Measurements from ENCODE around the gene FBXO24. TPM values are rescaled to one million over a fixed set of nuclear protein-coding genes. Genes with fewer than 3 reads are reported as not detected.

FBXO24 gene
- total RNA-seq, 2 experiments from 2014 or later = 0.80 to 1.3 TPM

- Mint-ChIP-seq H3K27ac (peak overlapping the region; percentile 33), H3K36me3 (no peaks in the 10 kb centered on the region), H3K27me3 (no peaks in the 10 kb centered on the region), H3K4me1 (peaks cover 14% of the 10 kb centered on the region), H3K4me3 (no peak overlapping the region), H3K9me3 (ENCODE audit: low read depth) (no peaks in the 10 kb centered on the region)
- ATAC-seq (peak; percentile 48), DNase-seq (peak; percentile 60)
- CTCF ChIA-PET = interaction anchor here (0.6 to 4.1 kb wide), 9 partner anchors 10 to 130 kb away, joined by 3 to 17 read pairs (median 5); partner anchors contain the start of genes FBXO24, LRCH4 and MOSPD3
Measured at GRCh38 chr7:100598425-100598824, 12.3 kb downstream of the FBXO24 start.

- H3K27ac Mint-ChIP-seq = no peak overlapping the region
- H3K36me3 Mint-ChIP-seq = no peaks in the 10 kb centered on the region
- H3K4me1 Mint-ChIP-seq = peaks cover 21% of the 10 kb centered on the region
- DNase-seq (no peak), ATAC-seq (no peak)
- no peaks in the 10 kb centered on the region for H3K9me3 Mint-ChIP-seq (ENCODE audit: low read depth)
- no peak overlapping the region for H3K4me3 Mint-ChIP-seq
- no peaks in the 10 kb centered on the region for H3K27me3 Mint-ChIP-seq
- CTCF ChIA-PET = interaction anchor here (1.3 to 4.1 kb wide), 2 partner anchors 12 to 93 kb away, joined by 3 to 16 read pairs; partner anchors contain the start of gene MOSPD3
Measured at GRCh38 chr7:100599911-100600729, 14.0 kb downstream of the FBXO24 start.

GRCh38 chr7:100600730-100601038 is 14.6 kb downstream of the FBXO24 start:
- Mint-ChIP-seq H3K36me3 (no peaks in the 10 kb centered on the region), H3K27ac (no peak overlapping the region), H3K27me3 (peaks cover 2% of the 10 kb centered on the region), H3K9me3 (ENCODE audit: low read depth) (no peaks in the 10 kb centered on the region), H3K4me1 (peaks cover 27% of the 10 kb centered on the region), H3K4me3 (no peak overlapping the region)
- DNase-seq = no peak
- no peak for ATAC-seq
- CTCF ChIA-PET = no interaction called here

GRCh38 chr7:100602889-100603725 is 17.0 kb downstream of the FBXO24 start:
- ATAC-seq = no peak
- peak overlapping the region; percentile 93 for H3K27ac Mint-ChIP-seq
- DNase-seq = no peak

GRCh38 chr7:100603726-100604027 is 17.5 kb downstream of the FBXO24 start:
- peaks cover 24% of the 10 kb centered on the region for H3K4me1 Mint-ChIP-seq
- no peaks in the 10 kb centered on the region for H3K36me3 Mint-ChIP-seq
- peak overlapping the region; percentile 86 for H3K4me3 Mint-ChIP-seq
- no peak for ATAC-seq
- H3K9me3 Mint-ChIP-seq (ENCODE audit: low read depth) = no peaks in the 10 kb centered on the region
- peak overlapping the region; percentile 93 for H3K27ac Mint-ChIP-seq
- CTCF ChIA-PET = interaction anchor here (0.8 to 5.0 kb wide), 9 partner anchors 15 to 126 kb away, joined by 3 to 41 read pairs (median 3); partner anchors contain the start of genes FBXO24, GIGYF1, GNB2 and LRCH4
- DNase-seq = peak; percentile 54
- H3K27me3 Mint-ChIP-seq = peaks cover 5% of the 10 kb centered on the region

More at GRCh38 chr7:100602889-100603725, 17.0 kb downstream of the FBXO24 start:
- CTCF ChIA-PET = interaction anchor here (0.8 to 5.0 kb wide), 10 partner anchors 15 to 125 kb away, joined by 3 to 41 read pairs (median 4); partner anchors contain the start of genes FBXO24, GIGYF1, GNB2 and LRCH4
- H3K9me3 Mint-ChIP-seq (ENCODE audit: low read depth) = no peaks in the 10 kb centered on the region
- peak overlapping the region; percentile 86 for H3K4me3 Mint-ChIP-seq
- H3K27me3 Mint-ChIP-seq = peaks cover 5% of the 10 kb centered on the region
- H3K36me3 Mint-ChIP-seq = no peaks in the 10 kb centered on the region
- H3K4me1 Mint-ChIP-seq = peaks cover 30% of the 10 kb centered on the region

GRCh38 chr7:100604028-100604975 is 18.2 kb downstream of the FBXO24 start:
- CTCF ChIA-PET = interaction anchor here (0.5 to 5.0 kb wide), 14 partner anchors 16 to 127 kb away, joined by 3 to 41 read pairs (median 3); partner anchors contain the start of genes FBXO24, GIGYF1, GNB2 and LRCH4
- no peaks in the 10 kb centered on the region for H3K36me3 Mint-ChIP-seq

GRCh38 chr7:100604976-100605911 is 19.1 kb downstream of the FBXO24 start:
- Mint-ChIP-seq H3K4me3 (peak overlapping the region; percentile 86), H3K27ac (peak overlapping the region; percentile 63)
- peak; percentile 9 for ATAC-seq

More at GRCh38 chr7:100604028-100604975, 18.2 kb downstream of the FBXO24 start:
- Mint-ChIP-seq H3K4me1 (peaks cover 23% of the 10 kb centered on the region), H3K27ac (peak overlapping the region; percentile 93), H3K9me3 (ENCODE audit: low read depth) (no peaks in the 10 kb centered on the region), H3K4me3 (peak overlapping the region; percentile 86), H3K27me3 (peaks cover 5% of the 10 kb centered on the region)
- DNase-seq = peak; percentile 91
- peak; percentile 78 for ATAC-seq

GRCh38 chr7:100606313-100606712 is 20.2 kb downstream of the FBXO24 start:
- H3K27me3 Mint-ChIP-seq = peaks cover 5% of the 10 kb centered on the region
- no peak overlapping the region for H3K27ac Mint-ChIP-seq
- no peaks in the 10 kb centered on the region for H3K36me3 Mint-ChIP-seq
- no peak for DNase-seq
- ATAC-seq = no peak
- CTCF ChIA-PET = interaction anchor here (0.7 to 5.0 kb wide), 8 partner anchors 18 to 246 kb away, joined by 3 to 41 read pairs (median 4); partner anchors contain the start of genes FBXO24, GIGYF1, LRCH4 and SLC12A9
- H3K4me1 Mint-ChIP-seq = peaks cover 25% of the 10 kb centered on the region
- H3K4me3 Mint-ChIP-seq = no peak overlapping the region
- no peaks in the 10 kb centered on the region for H3K9me3 Mint-ChIP-seq (ENCODE audit: low read depth)

More at GRCh38 chr7:100604976-100605911, 19.1 kb downstream of the FBXO24 start:
- peak; percentile 58 for DNase-seq
- Mint-ChIP-seq H3K36me3 (no peaks in the 10 kb centered on the region), H3K9me3 (ENCODE audit: low read depth) (no peaks in the 10 kb centered on the region), H3K4me1 (peaks cover 21% of the 10 kb centered on the region), H3K27me3 (peaks cover 5% of the 10 kb centered on the region)
- CTCF ChIA-PET = interaction anchor here (0.5 to 5.0 kb wide), 11 partner anchors 20 to 128 kb away, joined by 3 to 41 read pairs (median 4); partner anchors contain the start of genes FBXO24, GIGYF1, LRCH4 and POP7

GRCh38 chr7:100607111-100607510 is 21.0 kb downstream of the FBXO24 start:
- Mint-ChIP-seq H3K9me3 (ENCODE audit: low read depth) (no peaks in the 10 kb centered on the region), H3K27ac (no peak overlapping the region), H3K4me1 (peaks cover 29% of the 10 kb centered on the region), H3K4me3 (no peak overlapping the region), H3K36me3 (no peaks in the 10 kb centered on the region), H3K27me3 (peaks cover 5% of the 10 kb centered on the region)
- CTCF ChIA-PET = interaction anchor here (0.7 to 5.0 kb wide), 8 partner anchors 16 to 245 kb away, joined by 3 to 41 read pairs (median 4); partner anchors contain the start of genes FBXO24, GIGYF1, LRCH4 and SLC12A9
- no peak for ATAC-seq
- DNase-seq = no peak

GRCh38 chr7:100609958-100610357 is 23.8 kb downstream of the FBXO24 start:
- no peak for DNase-seq
- CTCF ChIA-PET = no interaction called here
- ATAC-seq = no peak
- Mint-ChIP-seq H3K4me3 (no peak overlapping the region), H3K9me3 (ENCODE audit: low read depth) (no peaks in the 10 kb centered on the region), H3K27me3 (peaks cover 5% of the 10 kb centered on the region), H3K27ac (no peak overlapping the region), H3K36me3 (peaks cover 2% of the 10 kb centered on the region), H3K4me1 (peaks cover 34% of the 10 kb centered on the region)

GRCh38 chr7:100611983-100612729 is 26.0 kb downstream of the FBXO24 start, which contains the start of gene MOSPD3:
Gene MOSPD3 (plus strand): TSS chr7:100612540. CDS start chr7:100612792, 252 bp downstream.
- Mint-ChIP-seq H3K4me1 (peaks cover 22% of the 10 kb centered on the region), H3K27ac (peak within 1 kb of the TSS; percentile 100), H3K4me3 (peak within 1 kb of the TSS; percentile 87), H3K9me3 (ENCODE audit: low read depth) (no peaks in the 10 kb centered on the region), H3K27me3 (no peaks in the 10 kb centered on the region), H3K36me3 (peaks cover 2% of the 10 kb centered on the region)
- ATAC-seq = peak; percentile 95
- CTCF ChIA-PET = interaction anchor here (0.7 to 5.3 kb wide), 22 partner anchors 9 to 204 kb away, joined by 3 to 49 read pairs (median 5); partner anchors contain the start of genes FBXO24, GIGYF1, LRCH4 and MEPCE
- DNase-seq = peak; percentile 99

Measured in activated CD8-positive, alpha-beta memory T cell treated with anti-CD3 and anti-CD28 coated beads, Interleukin-2, amount 10 ng/mL, durations not matched to agents 7 days and 5 days (primary cell).